T-helper 2 cell (primary cell): ENCODE measurements around the gene CLEC7A.

Experiments
- DNase-seq, 5 experiments: peaks; one replicate each; pipeline versions ENCODE4 v3.0.0 to v3.0.0-alpha.2; 2012 to 2022

The CLEC7A gene

DNA sequence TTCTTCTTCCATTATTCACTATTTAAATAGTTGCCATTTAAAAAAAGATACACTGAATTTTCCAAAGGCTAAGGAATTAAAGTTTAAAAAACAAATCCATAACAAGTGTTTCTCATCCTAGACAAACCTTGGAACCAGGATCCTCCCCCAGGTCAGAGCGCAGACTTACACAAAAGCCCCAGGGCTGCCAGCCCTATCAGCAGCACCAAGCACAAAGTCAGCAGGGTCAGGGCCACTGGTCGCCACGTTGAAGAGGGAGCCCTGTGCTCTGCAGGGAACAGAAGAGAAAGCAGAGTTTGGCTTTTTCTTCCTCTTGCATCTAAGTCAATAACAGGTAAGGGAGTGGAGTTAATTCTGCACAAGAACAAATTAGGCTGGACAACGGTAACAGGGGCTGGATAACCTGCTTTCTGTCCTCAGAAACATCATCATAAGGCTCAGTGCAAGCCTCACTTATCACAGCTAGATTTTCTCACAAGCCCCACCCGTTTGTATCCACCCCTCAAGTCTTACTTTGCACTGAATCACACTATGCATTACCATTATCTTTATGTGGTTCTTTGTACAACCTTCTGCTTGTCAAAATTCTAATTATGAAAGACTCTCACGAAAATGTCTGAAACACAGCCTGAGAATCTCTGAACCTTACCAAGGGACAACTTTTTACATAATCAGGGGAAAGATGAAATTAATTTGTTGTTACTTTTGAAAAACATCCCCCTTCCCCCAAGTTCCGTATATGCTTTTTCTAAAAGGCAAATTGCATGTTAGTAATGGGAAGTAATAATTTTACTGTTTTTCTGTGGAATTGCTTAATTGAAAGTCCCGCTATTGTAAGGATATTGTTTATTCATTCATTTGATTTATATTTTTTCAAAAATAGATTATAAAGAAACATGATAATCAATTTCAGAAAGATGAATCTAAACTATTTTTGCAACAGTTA lies 40.8 kb downstream of the CLEC7A start:
- no peak for DNase-seq

DNA sequence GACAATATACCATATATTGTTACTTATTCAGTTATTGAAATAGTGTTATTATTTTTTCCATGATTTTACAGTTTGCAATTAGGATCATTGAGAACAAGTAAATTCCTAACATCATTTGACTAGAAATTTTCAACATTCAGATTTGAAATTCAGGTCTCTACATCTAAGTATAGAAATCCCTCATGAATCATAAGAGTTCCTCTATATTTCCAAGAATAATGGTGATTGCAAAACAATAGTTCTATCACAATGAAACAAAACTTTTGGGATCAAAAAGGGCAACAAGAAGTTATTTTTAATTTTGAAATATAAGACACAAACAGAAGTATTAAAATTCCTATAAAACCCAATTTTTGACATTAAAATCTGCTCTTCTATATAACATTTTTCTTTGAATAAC lies 42.0 kb downstream of the CLEC7A start:
- no peak for DNase-seq

DNA sequence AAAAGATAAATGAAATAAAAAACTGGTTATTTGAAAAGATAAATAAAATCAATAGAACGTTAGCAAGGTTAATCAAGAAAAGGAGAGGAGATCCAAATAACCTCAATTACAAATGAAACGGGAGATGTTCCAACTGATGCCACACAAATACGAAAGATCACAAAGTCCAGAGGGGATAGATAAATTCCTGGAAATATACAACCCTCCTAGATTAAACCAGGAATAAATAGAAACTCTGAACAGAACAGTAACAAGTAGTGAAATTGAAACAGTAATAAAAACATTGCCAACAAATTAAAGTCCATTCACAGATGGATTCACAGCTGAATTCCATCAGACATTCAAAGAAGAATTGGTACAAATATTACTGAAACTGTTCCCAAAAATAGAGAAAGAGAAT lies 43.6 kb downstream of the CLEC7A start:
- DNase-seq, result no peak

DNA sequence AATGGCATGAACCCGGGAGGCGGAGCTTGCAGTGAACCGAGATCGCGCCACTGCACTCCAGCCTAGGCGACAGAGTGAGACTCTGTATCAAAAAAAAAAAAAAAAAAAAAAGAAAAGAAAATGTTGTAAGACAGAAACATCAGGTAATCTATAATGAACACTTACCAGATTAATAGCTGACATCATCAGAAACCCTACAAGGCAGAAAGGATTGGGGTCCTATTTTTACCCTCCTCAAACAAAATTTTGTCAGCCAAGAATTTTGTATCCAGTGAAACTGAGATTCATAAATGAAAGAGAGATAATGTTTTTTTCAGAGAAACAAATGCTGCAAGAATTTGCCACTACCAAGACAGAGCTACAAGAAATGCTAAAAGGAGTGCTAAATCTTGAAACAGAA lies 45.3 kb downstream of the CLEC7A start:
- no peak for DNase-seq

DNA sequence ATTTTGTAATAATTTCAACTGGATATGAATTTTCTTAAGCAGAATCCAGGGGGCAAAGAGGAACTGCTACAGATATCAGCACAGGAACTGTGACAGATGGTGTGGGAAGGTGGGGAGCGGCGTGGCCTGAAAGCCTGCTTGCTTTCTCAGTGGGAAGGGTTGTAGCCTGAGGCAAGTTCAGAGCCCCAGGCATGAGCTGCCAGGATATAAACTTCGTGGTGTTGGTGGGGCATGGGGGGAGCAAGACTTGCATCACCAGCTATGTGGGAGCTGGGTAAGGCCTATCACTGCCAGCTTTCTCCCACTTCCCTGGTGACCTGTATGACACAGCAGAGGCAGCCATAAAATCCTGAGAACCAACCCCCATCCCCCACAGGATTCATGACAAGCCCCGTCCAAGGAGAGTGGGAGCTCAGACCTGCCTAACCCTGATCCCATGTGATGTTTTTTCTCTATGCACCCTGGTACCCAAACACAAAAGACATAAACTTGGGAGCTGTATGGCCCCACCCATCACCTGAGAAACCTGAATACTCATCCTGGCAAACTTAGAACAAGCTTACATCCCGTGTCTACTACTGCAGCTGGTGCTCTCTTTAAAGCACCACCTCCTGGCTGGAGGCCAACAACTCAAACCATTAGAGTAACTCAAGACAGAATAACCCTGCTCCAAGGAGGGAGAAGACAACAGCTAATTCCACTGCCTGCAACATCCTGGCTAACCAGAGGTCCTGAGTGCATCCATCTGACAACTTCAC lies 47.7 kb downstream of the CLEC7A start:
- DNase-seq, result no peak

DNA sequence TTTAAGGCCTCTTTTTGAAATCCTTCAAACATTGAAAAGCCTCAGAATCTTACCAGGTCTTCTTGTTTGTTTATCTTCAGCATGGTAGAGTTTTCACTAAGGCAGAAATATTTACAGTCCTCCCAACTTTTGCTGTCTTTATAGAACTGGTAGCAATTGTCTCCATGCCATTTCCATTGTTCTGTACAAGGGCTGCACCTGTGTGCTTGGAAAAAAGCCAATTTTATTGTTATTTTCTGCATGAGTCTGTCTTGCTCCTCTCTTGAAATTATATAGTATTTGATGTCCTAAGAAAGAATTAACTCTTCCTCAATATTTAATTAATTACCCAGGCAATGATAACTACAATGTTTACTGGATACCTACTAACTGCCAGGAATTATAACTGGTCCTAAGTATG lies 54.5 kb downstream of the CLEC7A start:
- DNase-seq, result no peak

DNA sequence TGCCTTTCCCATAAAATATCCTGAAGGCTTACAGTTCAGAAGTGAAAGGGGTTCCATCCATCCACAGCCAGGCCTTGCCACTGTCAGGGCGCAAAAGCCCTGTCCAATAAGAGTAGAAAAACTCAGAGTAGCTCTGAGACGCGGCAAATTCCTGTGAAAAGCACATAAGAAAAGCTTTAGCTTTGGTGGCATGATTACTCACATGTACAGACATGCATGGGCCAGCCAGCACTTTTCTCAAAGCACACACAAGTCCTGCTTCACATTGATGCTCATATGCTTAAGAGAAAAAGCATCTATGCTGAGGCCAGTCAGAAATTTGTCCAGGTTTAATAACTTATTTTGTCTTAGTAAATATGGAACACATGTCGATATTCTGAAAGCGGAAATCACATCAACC lies 56.7 kb downstream of the CLEC7A start:
- no peak for DNase-seq

DNA sequence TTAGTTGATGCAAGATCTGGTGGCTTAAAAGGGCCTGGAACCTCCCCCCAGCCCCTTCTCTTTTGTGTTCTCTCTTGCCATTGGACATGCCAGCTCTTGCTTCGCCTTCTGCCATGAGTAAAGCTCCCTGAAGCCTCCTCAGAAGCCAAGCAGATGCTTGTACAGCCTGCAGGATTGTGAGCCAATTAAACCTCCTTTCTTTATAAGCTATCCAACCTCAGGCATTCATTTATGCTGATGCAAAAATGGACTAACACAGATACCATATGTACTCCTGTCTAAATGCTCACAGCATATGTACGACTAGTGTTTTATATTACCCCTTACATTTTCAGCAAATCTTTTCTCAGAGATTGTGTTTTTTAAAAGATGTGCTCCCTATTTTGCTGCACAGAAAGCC lies 57.9 kb downstream of the CLEC7A start:
- DNase-seq, result no peak

DNA sequence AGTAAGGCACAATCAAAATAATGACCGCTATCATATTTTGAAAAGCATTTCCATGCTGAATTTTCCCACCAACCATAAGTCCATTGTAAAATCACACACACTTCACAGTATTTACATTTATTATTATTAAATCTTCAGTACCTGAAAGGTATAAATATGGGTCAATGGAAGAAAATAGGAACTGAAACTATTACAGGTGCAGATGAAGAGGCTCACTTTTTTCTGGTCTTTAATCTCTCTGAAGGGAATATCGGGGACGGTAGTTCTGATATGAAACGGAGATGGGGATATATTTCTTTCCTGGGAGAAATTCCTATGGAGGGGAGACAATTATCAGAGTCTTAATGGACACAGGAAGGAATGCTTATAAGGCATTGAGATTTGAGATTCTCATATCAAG lies 59.6 kb downstream of the CLEC7A start:
- no peak for DNase-seq

DNA sequence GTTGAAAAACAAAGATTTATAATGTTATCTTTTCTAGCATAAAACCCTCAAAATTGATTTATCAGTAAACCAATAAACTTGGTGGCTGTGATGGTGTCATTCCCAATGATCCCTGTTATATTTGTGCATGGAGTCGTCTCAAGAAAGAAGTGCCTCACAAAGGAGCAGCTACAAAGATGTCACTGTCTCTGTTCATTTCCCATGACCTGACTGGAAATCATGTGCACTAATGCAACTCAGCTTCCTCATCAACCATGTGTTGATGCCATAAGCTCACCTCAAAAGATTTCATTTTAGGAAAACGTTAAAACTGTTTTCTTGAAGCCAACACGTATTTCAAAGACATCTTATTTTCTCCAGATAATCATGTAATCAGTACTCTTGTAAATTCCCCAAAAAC lies 60.0 kb downstream of the CLEC7A start:
- no peak for DNase-seq

DNA sequence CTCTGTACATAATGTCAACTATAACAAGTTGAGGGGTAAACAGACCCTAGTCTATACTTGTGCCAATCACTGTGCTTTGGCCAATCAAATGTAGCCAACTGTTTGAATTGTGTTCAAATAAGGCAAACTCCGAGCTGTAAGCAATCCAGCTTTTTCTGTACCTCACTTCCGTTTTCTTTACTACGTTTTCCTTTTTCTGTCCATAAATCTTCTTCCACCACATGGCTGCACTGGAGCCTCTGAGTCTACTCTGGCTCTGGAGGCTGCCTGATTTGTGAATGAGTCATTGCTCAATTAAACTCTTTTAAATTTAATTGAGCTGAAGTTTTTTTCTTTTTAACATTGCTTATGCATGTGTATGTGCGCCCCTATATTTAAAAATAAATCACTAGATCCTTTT lies 60.9 kb downstream of the CLEC7A start:
- DNase-seq, result no peak

DNA sequence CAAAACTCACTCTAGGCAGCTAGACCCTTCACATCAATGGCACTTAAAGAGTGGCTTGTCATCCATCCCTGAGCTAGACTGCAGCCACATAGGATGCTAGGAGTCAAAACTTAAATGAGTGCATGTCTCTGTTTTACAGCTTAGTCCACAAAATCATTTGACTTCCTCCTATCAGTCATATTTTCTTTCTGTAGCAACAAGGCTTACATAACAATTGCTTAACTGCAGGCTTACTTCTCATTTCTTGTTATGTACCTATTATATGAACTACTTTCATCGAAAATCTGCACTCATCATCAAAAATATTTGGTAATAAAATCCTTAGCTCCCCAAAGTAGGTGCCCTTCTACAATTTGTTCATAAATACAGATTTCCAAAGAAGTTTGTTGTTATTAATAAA lies 61.4 kb downstream of the CLEC7A start:
- DNase-seq, result no peak

DNA sequence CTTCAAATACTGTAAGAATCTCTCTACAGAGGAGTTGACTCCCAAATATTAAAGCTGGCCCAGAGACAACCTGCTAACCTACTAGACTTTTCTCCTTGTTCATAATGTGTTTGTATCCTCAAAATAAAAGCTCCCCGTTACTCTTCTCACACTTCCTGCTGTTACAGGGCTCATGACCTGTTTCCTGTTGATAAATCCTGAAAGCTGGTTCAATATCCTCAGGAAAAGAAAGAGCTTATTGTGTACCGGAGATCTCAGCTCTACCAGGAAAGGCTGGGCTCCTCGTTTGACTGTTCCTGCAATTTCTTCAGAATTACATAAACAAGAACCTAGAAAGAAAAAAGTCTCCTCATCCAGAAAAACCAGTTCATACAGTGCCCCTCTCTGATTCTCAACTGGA lies 62.1 kb downstream of the CLEC7A start:
- no peak for DNase-seq

DNA sequence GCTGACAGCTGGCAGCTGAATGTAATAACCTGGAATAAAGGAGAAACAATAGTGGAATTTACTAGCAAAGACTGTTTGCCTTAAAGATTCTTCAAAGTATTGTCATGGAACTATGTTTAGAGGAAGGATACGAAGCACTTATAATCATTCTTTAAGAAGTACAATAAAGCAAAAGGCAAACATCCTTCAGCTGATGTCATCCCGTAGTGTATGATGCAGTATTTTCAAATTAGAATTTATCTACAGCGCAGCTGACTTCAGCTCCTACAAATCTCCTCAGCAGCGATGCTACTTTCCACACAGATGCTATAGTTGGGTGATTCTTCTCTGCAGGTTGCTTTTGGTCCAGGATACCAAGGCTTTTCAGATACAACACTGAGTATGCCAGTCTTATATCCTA lies 62.7 kb downstream of the CLEC7A start:
- DNase-seq, result no peak
